Panc1 (cell line): Measurements from ENCODE around the gene TEAD4. TPM values are rescaled to one million over a fixed set of nuclear protein-coding genes. Genes with fewer than 3 reads are reported as not detected.

Source experiments
- ATAC-seq: fragments of 200-7000 bp; cut with Tn5 transposase; 2 replicates; pipeline ENCODE4 v1.9.1; 2020; ENCODE audit warnings: mild to moderate bottlenecking, moderate library complexity
- BruUV-seq: library from RNA; stranded (reverse); fragments of 400-500 nt; replicated peaks from 2 replicates; lab custom pipeline; 2021; lab: Mats Ljungman, UMichigan
- CTCF ChIA-PET: fragments of 300-600 bp; sonication (Branson Sonifier 250); formaldehyde crosslinking; loops from one replicate; lab custom pipeline; 2022; ENCODE audit warnings: antibody characterized with exemption; lab: Charles Lee
- POLR2A ChIA-PET: fragments of 300-600 bp; sonication (Branson Sonifier 250); formaldehyde crosslinking; loops from one replicate; lab custom pipeline; 2022; ENCODE audit warnings: antibody characterized with exemption; lab: Charles Lee
- DNase-seq: peaks from one replicate; pipeline ENCODE4 v3.0.0-alpha.2; 2010; ENCODE audit warnings: low read depth, low spot score
- H3K27ac ChIP-seq: 2 replicates; pipeline ENCODE4 v1.5.1; 2011; ENCODE audit warnings: mild to moderate bottlenecking, low read length, inconsistent platforms
- H3K27me3 ChIP-seq: fragments of 200-500 bp; sonication (Bioruptor generic); 2 replicates; pipeline ENCODE4 v1.6.0; 2014; ENCODE audit warnings: low read length, inconsistent platforms; ENCODE audit not compliant: control insufficient read depth, insufficient read depth
- H3K36me3 ChIP-seq: fragments of 200-500 bp; sonication (Bioruptor generic); 2 replicates; pipeline ENCODE4 v1.5.1; 2014; ENCODE audit warnings: inconsistent platforms, mild to moderate bottlenecking, low read length, moderate library complexity; ENCODE audit not compliant: control insufficient read depth, insufficient read depth
- H3K4me1 ChIP-seq: 2 replicates; pipeline ENCODE4 v1.5.1; 2011; ENCODE audit warnings: inconsistent platforms, mild to moderate bottlenecking, low read length, moderate library complexity; ENCODE audit not compliant: control insufficient read depth, insufficient read depth
- H3K4me3 ChIP-seq, 2 experiments: 2 replicates each; pipeline ENCODE4 v1.5.1; 2011 to 2012; ENCODE audit warnings: low read depth in 2 of 2, low read length in 2 of 2, mild to moderate bottlenecking in 2 of 2, inconsistent platforms in 1 of 2, moderate library complexity in 1 of 2
- H3K9me3 ChIP-seq: fragments of 200-500 bp; sonication (Bioruptor generic); 2 replicates; pipeline ENCODE4 v1.5.1; 2014; ENCODE audit warnings: low read depth, mild to moderate bottlenecking, inconsistent platforms, low read length, moderate library complexity; ENCODE audit not compliant: control insufficient read depth, insufficient read depth
- POLR2AphosphoS5 ChIP-seq: IDR thresholded peaks from 2 replicates; pipeline ENCODE4 v1.6.1; 2012; ENCODE audit warnings: mild to moderate bottlenecking, low read depth, low read length, moderate library complexity
- REST ChIP-seq, 2 experiments: IDR thresholded peaks; 2 replicates each; pipeline ENCODE4 v1.6.1; 2011 to 2012; ENCODE audit warnings: low read depth in 2 of 2, control low read depth in 1 of 2, low read length in 1 of 2, mild to moderate bottlenecking in 1 of 2, moderate library complexity in 1 of 2; ENCODE audit not compliant: insufficient read depth in 1 of 2
- SIN3A ChIP-seq: IDR thresholded peaks from 2 replicates; pipeline ENCODE4 v1.6.1; 2012; ENCODE audit warnings: low read depth, mild to moderate bottlenecking, low read length, moderate library complexity, borderline replicate concordance; ENCODE audit not compliant: insufficient read depth
- TCF7L2 ChIP-seq: IDR thresholded peaks from 2 replicates; pipeline ENCODE4 v1.6.1; 2011; ENCODE audit warnings: mild to moderate bottlenecking, low read depth, low read length, inconsistent platforms
- in situ Hi-C: cut with HindIII; loops from 2 replicates; pipeline ENCODE4 v1.10.0; 2016; ENCODE audit warnings: low sequenced_read_pairs, low pct_unique_long_range_greater_than_20kb
- intact Hi-C: fragments of 100-400 bp; cut with micrococcal nuclease; formaldehyde crosslinking; loops from one replicate; pipeline ENCODE4 v1.10.0; 2022; ENCODE audit not compliant: unreplicated experiment
- total RNA-seq: library from RNA; stranded (reverse); gene quantifications from one replicate; pipeline ENCODE4 v1.2.1, GENCODE V29; 2021; ENCODE audit not compliant: unreplicated experiment
- TF ChIP-seq, protein P1 (sequence below): fragments of 450-650 bp; IDR thresholded peaks from 2 replicates; pipeline ENCODE4 v1.5.1; 2017; ENCODE audit warnings: mild to moderate bottlenecking

The TEAD4 gene
- total RNA-seq, 1 experiment from 2014 or later: 47.6 TPM

DNA sequence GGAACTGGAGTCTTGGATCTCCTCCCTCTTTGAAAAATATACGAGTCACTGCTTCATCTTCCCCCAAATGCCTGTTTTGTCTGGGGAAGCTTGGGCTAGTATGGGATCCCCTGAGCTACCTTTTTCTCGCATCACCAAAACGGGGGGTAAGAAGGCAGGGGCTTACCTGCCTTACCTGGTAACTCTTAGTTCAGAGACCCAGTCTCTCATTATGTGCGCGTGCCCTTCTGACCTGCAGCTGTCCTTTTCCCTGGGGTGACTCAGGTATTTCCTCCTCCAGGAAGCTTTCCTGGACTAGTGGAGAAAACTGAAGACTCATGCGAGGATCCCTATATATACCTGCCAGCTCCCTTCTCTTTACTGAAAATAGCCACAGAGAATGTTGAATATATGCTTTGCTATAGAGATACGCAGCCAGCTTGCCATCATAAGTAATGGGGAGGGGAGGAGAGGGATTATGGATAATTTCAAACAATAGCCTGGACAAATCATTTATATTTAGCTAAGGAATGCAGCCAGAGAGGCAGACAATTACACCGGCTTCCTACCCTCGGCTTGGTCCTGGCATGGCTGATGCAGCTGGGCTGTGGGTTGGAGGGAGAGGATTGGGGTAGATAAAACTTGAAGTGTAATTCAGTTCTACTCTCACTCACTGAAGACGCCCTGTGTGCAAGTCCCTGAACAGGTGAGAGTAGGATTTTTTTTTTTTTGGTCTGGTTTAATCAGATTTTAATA lies 119.1 kb downstream of the TEAD4 start:
- intact Hi-C loops: no loop called here
- Histone ChIP-seq H3K27ac (no peak overlapping the region), H3K9me3 (no peaks in the 10 kb centered on the region), H3K4me1 (no peaks in the 10 kb centered on the region; the same call in 1 of the 2 replicates), H3K4me3 (peak overlapping the region; percentile 52 to 56), H3K27me3 (no peaks in the 10 kb centered on the region), H3K36me3 (no peaks in the 10 kb centered on the region)
- DNase-seq: no peak
- ChIA-PET CTCF (no interaction called here), POLR2A (interaction anchor here (0.6 kb wide), 1 partner anchor 730 kb away, joined by 3 read pairs; no protein-coding TSS in a partner anchor)
- TF ChIP-seq, protein P1, sequence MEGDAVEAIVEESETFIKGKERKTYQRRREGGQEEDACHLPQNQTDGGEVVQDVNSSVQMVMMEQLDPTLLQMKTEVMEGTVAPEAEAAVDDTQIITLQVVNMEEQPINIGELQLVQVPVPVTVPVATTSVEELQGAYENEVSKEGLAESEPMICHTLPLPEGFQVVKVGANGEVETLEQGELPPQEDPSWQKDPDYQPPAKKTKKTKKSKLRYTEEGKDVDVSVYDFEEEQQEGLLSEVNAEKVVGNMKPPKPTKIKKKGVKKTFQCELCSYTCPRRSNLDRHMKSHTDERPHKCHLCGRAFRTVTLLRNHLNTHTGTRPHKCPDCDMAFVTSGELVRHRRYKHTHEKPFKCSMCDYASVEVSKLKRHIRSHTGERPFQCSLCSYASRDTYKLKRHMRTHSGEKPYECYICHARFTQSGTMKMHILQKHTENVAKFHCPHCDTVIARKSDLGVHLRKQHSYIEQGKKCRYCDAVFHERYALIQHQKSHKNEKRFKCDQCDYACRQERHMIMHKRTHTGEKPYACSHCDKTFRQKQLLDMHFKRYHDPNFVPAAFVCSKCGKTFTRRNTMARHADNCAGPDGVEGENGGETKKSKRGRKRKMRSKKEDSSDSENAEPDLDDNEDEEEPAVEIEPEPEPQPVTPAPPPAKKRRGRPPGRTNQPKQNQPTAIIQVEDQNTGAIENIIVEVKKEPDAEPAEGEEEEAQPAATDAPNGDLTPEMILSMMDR: no peak
- no peak for TF ChIP-seq POLR2AphosphoS5
- TF ChIP-seq SIN3A: no peak
- TF ChIP-seq REST (IDR thresholded peaks at IDR 0.05; ENCODE audit: insufficient read depth in 1 of 2, low read depth in 2 of 2, low read length in 1 of 2): no peak
- no peak for TF ChIP-seq TCF7L2
- in situ Hi-C loops: no loop called here
- no peak for ATAC-seq
- BruUV-seq: no TSS peak

DNA sequence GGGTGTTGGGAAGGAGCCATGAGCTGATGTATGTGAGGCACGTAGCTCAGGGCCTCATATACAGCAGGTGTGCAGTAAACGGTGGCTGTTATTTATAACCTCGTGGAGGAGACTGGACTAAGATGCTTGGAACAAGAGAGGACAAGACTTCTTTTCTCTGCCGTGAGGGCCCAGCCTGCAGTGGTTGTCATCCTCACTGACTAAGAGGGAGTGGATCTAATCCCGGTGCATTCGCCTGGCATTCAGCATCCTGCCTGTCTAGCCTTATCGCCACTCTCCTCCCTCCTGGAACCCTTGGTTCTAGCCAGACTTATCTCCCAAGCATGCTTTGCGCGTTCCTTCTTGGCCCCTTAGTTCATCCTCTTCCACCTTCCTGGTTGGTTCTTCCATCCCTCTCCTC lies 121.9 kb downstream of the TEAD4 start:
- ATAC-seq: no peak
- BruUV-seq: no TSS peak
- no peaks in the 10 kb centered on the region for H3K36me3 ChIP-seq
- POLR2A ChIA-PET: no interaction called here
- DNase-seq: no peak
- H3K4me1 ChIP-seq: no peaks in the 10 kb centered on the region; the same call in 1 of the 2 replicates
- CTCF ChIA-PET: no interaction called here
- no peak overlapping the region for H3K27ac ChIP-seq
- H3K27me3 ChIP-seq: no peaks in the 10 kb centered on the region
- no peaks in the 10 kb centered on the region for H3K9me3 ChIP-seq
- intact Hi-C loops (no loop called here), in situ Hi-C loops (no loop called here)
- H3K4me3 ChIP-seq: no peak overlapping the region
- TF ChIP-seq REST (IDR thresholded peaks at IDR 0.05; ENCODE audit: insufficient read depth in 1 of 2, low read depth in 2 of 2, low read length in 1 of 2): no peak
